Activated naive CD8-positive, alpha-beta T cell treated with anti-CD3 and anti-CD28 coated beads, Interleukin-2, amount 50 U/mL, for 16 hours (primary cell): ENCODE results near the gene SP6.

Experiments
- DNase-seq: peaks from one replicate; pipeline ENCODE4 v3.0.0-alpha.2; 2020; ENCODE audit warnings: low read depth, low spot score

The SP6 gene

DNA sequence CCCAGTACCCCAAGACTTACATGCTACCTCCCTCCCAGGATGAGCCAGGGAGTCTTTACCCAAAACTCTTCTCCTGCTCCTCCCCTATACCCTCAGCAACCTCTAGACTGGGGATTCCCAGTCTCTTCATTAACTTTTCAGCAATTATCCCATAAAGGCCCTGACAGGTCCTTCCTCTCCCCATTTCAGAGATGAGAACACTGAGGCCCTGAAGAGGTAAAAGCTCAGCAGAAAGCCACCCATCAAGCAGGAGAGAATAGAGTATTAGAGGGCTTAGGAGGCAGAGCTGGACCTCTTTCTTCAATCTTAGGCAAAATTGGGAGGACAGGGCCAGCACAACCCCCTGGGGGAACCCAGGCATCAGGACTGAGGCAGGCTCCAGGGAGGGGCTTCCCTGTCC, 5.9 kb upstream of the SP6 start:
- DNase-seq, result no peak

DNA sequence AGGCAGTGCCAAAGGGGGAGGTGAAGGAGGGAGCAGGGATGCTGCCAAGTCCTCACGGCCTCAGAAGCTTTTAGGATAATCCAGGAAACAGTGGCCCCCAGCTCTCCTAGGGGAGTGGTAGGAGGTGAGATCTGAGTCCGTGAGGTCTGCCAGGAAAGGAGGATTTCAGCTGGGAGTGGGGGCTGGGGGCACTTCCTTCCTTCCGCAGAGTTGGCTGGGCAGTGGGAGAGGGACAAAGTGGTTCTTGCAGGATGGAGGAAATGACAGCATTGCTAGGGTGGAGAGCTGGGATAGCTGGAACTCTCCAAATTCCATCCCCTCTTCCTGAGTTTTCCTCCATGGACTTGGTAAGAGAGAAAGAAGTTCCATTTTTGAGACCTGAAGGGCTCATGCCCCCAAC, 4.8 kb upstream of the SP6 start:
- DNase-seq, result no peak

DNA sequence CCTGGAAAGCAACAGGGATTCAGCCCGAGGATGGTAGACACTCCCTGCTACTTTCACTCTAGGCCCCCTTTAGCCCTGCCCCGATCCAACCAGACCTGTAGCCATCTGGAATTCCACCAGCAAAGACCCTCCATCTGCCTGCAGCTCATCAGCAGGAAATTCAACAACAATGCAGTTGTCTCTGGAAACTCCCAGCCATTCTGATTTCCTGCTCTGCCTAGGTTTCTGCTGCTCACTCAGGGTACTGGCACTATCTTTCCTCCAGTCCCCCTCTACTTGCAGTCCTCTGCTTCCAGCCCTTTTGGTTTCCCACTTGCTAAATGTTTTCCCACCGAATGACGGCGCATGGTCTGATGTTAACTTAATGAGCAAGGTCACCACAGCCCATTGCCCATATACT, 2.7 kb upstream of the SP6 start:
- no peak for DNase-seq

DNA sequence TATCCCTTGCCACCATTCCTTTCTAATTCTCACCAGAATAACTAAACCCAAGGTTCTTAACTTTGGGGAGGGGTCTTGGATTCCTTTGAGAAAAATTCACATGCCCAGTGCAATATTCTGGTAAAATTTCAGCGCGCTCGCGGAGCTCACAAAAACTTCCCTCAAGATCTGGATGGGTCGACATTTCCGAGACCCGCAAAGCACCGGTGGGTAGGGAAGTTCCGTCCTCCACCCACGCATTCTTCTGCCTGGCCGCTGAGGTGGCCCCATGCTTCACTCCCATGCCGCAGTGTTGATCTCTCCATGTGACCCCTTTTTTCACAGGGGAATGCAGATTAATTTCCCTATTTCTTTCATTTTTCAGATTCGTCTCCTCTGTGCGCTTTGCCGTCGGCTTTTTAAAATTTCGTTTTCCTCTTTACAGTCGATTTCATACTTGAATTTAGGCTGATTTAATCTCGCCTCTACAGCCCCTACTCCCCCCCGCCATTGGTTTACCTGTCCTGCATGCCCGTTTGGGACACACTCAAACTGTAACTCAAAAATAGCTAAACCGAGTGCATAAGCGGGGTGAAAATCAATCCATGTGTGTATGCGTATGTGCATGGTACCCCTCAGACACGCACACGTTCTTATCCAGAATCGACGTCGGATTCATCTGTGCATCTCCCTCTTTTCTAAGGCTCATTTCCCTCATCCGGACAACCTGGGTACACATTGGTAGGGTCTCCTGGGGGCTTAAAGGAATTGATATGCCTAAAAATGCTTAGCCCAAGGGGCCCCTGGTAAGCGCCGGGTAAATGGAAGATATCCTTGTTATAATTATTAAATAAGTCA, 1.4 kb upstream of the SP6 start:
- no peak for DNase-seq

DNA sequence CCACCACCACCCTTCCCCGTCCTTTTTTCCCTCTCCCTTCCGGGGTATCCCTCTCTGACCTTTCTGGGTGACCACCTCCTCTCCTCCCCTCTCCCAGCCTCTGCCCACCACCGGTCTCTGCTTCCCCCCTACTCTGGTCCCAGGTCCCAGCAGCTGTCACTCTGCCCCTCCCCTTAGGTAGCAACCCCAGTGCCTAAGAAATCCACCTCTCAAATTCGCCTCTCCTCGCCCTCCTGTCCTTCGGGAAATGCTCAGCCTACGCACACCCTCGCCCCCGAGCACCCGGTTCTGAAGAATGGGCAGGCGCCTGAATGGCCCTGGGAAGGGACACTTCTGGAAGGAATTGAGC, 775 bp upstream of the SP6 start:
- DNase-seq, result no peak

DNA sequence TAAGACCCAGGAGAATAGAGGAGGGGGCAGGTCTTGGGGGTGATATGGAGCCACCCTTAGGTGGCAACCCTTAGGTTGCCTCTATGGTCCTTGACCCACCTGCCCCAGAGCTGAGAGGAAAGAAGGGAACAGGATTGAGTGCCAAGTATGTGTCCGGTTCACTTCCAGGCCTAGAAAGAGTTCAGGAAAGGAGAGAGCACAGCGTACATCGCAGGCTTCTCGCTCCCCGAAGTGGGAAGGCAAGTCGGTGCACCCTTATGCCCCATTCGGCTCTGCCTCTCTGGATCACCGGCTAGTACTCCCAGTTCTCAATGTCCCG, 631 bp downstream of the SP6 start:
- no peak for DNase-seq

DNA sequence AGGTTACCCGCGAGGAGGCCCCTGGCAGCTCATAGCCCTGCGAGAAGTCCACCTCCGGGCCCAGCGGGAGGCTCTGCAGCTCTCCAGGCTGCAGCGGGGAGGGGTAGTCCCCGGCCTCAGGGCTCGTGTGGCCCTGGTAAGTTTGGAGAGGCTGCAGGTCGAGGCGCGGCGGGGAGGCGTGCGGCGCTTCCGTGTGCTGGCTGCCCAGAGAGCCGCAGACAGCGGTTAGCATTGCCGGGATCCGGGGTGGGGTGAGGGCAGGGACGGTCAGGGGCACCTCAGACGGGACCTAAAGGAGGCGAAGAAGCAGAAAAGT, 2.8 kb downstream of the SP6 start:
- no peak for DNase-seq

DNA sequence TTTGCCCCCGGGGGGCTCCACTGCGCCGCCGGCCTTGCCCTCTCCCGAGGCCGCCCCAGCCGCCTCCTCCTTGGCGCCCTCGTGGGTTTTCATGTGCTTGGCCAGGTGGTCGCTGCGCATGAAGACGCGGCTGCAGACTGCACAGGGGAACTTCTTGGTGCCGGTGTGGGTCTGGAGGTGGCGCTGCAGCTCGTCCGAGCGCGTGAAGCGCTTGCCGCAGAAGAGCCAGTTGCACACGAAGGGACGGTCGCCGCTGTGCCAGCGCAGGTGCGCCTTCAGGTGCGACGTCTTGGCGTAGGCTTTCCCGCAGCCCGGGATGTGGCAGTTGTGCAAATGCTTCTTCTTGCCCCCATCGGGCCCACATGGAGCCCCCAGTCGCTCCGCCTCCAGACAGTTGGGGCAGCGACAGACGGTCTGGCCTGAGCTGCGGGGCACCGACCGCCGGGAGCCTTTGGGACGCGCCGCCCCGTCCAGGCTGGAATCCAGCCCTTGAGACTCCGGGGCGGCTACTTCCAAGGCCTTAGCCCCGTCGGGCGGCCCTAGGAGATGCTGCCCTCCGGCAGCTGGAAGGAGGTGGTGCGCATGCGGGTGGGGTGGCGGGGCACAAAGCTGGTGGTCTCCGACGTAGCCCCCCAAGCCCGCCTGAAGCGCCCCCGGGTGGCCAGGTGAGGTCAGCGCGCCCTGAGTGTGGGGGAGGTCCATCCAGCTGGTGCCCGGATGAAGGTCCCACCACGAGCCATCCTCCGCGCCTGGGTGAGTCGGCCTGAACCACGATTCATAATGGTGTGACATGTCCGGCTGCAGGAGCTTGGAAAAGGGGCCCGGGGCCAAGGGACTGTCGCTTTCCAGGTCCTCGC, 3.4 kb downstream of the SP6 start:
- no peak for DNase-seq

DNA sequence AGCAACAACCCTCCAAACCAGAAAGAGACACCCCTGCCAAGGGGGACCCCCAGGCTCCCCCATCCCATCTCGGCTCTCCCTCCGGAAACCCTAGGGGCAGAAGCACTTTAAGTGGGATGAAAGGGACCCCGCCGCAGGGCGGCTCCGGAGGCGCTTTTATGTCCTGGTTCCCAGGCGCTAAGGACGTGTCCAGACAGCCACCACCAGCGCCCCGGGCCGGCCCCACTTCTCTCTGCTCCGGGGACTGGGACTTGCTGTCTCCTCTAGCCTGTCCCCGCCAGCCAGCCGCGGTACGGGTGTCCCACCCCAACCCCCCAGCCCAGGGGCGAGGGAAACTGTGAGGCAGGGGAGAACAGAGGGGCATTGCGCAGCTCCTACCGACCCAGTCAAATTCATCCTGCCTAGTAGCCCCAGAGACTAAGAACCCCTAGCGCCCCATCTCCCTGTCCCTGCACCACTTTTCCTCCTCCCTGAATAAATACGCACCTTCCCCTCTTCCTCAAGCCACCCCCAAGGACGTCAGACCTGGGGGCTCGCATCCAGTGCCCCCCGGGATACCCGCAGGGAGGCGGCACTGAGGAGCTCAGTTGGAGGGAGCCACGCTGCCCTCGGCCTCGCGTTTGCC, 4.1 kb downstream of the SP6 start:
- no peak for DNase-seq

DNA sequence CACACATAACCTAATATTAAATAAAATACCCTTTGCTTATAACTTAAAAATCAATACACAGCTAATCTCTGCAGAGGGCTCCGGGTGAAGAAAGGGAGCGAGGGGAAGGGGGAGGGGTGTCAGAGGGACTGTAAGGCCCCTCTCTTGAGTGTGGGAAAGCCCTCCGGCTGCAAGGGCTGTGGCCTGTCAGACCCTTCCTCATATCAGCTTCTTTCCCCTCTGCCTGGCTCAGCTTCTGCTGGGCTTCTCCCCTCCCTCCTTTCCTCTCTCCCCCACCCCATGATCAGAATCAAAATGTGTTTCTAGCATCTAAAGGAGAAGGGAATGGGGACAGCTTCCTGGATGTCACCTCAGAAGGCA, 5.3 kb downstream of the SP6 start:
- DNase-seq, result no peak

DNA sequence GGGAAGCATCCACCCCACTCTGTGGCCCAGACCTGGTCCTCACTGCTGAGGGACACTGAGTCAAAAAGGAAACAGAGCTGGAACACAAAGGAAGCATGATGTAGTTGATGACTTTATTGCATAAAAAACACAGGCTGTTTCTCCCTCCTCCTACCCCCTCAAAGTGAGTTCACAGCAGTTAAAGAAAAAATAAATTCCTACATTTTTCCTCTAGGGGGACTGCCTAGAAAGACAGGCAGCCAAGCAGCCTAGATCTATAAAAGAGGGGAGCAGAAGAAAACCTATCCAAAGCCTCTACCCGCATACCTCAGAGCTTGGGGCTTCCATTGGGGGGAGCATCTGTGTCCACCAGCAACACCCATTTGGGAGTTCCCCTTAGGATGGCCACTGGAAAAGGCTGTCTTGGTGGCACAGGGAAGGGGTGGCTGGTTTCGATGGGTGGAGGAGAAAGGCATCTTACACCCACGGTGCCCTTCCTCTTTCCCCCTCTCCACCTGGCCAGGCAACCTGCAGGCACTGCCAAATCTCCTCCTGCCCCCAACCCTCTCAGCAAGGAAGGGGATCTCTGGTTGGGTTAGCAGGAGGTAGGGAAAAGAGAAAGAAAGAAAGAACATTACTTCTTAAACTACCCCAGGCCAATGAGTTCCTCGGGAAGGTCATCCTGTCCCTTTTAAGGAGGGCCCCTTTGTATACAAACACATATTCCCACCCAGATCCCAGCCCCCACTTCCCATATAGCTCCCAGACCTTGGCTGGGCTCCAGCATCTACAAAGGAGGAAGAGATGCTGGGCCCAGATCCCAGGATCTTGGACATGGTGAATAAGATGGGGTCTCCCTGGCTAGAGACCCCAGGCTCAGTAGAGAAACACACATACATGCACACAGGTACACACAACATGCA, 5.9 kb downstream of the SP6 start:
- no peak for DNase-seq

DNA sequence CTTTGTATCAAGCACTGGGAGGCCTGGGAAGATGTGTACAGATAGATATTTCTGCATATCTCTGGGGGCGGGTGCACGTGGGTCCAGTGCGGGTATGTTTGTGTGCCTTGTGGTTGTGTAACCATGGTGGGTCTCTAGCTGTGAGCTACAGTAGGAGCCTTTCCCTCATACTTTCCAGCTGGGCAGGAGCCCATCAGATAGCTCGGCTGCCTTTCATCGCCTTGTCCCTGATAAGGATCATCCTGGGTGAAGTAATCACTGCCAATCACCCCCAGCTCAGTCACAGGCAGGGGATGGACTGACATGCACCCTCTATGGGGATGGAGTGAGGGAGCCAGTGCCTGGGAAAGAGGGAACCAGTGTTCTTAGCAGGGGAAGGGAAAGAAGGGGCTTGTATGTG, 6.7 kb downstream of the SP6 start:
- DNase-seq, result no peak

DNA sequence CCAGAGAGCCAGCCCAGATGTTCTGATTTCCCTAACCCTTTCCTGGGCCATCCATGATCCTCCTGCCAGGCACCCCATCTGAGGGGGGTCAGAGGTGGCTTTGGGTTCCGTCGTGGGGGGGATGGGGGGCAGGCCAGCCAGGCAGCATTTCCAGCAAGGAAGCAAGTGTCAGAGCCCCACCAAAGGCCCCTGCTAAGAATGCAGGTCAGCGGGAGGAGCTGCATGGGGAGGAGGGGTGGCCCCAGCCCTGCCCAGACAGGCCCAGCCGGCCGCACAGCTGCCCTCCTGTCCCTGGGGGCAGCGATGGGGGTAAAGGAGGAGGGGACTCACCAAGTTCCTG, 7.6 kb downstream of the SP6 start:
- no peak for DNase-seq

DNA sequence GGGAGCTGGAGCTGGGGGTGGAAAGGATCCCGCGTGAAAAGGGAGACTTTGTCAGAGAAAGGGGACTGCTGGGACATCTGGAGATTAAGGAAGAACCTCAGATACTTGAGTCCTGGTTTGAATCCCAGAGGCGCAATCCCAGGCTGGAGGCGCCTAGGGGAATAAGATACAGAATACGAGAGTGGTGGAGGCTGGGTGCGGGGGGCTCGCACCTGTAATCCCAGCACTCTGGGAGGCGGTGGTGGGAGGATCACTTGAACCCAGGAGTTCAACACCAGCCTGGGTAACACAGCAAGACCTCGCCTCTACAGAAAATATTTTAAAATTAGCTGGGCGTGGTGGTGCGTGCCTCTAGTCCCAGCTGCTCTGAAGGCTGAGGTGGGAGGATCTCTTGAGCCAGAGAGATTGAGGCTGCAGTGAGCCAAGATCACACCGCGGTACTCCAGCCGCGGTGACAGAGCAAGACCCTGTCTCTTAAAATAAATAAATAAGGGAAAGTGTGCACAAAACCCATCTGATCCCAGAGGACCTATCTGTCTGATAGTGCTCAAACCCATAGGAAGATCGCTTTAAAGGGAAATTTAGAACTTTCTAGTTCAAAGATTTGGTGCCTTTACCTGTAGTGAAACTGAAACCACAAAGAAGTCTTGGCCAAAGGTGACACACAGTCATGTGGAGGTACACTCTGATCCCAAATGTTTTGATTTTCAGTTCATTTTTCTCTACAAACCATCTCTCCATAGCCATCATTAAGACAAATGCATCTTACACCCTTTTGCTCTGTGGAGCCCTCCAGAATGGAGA, 9.3 kb downstream of the SP6 start:
- DNase-seq, result no peak

DNA sequence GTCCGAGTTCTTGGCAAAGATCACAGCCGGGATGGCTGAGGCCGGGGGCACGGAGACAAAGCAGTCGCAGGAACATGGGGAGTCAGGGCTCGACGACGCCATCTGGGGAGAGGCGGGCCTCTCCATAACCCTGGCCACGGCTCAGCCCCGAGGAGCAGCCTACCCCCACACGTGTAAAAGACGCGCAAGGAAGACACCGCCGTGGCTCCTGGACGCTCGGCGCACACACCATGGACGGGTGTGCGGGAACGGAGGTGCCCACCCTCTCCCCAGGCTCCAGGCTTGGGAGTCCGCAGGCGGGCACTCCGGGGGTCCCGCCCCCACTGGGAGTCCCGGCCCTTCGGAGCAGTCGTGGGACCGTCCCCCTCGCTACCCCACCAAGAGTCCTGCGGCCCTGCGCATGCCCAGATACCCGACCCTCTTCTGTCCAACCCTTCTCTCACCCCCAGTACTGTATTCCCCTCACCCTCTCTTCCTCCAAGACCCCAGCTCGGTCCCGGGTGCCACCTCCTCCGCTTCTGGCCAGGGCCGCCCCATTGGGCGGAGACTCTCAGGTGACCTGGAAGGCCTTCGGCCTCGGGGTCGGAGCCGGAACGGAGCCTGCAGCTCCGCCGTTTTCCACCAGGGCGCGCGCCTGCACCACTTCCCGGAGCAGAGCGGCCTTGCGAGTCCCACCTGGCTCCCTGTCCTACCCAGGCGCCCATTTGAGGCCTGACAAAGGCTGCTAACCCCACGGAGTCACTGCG, 10.0 kb downstream of the SP6 start, which contains the start of gene SCRN2:
Gene SCRN2 (minus strand): TSS at position 532 of the 746 bp plus-strand sequence. CDS start 430 bp downstream, at position 102.
- DNase-seq, result peak; percentile 73

DNA sequence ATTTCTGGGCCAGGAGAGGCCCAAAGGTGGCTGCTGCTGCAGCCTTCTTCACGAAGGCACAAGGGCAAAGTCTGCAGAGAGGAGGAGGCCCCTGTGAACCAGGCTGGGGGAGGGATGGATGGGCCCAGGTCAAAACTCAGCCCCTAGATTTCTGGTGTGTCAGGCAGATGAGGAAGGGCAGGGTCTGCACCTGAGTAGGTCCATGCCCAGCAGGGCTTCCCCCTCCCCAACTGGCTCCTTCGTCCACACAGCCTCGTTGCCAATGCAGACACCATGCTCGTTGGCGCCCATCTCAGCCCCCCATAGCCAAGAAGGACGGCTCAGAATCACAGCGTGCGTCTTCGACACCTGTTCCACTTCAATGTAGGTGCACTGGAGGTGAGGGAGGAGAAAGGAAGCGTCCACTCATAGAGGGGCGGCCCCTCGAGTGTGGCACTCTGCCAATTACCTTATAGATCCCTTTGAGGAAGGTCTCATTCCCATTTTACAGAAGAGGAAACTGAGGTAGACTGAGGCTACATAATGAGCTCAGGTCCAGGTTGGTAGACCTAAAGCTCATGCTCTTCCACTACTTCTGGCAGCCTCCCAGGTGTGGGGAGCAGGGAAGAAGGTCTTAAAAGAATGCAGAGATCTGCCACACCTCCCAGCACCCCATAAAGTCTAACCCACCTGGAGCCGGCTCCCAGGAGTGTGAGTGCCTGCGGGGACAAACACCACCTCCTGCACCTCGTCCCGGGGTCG, 10.8 kb downstream of the SP6 start:
- no peak for DNase-seq

DNA sequence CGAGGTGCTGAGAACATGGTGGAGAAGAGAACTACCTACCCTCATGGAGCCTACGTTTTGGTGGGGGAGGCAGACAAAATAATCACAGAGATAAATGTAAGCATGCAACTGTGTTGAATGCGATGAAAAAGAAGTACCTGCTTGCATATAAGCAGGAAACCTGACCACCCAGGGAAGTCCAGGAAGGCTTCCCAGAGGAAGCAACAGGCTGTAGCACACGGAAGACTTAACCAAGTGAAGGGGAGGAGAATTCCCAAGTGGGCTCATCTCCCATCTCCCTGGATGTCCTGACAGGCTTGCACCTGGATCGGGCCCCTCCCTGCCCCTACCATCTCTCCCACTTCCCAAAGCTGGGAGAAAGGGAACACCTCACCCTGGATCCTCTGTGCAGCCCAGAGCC, 11.9 kb downstream of the SP6 start:
- no peak for DNase-seq

DNA sequence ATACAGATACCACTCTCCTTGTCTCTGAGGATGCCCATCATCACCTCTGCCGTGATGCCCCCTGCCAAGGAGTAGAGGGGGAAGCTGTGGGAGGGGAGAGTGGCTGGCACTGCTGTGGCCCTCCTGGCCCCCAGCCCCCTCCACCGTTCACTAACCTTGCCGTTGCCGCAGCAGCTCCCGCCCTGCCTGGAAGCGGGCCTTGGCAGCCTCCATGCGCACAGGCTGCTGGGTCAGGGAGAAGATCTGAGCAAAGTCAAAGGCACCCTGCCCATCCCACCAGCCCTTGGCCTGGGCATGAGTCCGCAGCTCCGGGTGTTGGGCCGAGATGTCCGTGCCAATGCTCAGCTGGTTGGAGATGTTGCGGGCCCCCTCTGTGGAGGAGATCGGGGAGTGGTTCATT, 12.3 kb downstream of the SP6 start:
- no peak for DNase-seq

DNA sequence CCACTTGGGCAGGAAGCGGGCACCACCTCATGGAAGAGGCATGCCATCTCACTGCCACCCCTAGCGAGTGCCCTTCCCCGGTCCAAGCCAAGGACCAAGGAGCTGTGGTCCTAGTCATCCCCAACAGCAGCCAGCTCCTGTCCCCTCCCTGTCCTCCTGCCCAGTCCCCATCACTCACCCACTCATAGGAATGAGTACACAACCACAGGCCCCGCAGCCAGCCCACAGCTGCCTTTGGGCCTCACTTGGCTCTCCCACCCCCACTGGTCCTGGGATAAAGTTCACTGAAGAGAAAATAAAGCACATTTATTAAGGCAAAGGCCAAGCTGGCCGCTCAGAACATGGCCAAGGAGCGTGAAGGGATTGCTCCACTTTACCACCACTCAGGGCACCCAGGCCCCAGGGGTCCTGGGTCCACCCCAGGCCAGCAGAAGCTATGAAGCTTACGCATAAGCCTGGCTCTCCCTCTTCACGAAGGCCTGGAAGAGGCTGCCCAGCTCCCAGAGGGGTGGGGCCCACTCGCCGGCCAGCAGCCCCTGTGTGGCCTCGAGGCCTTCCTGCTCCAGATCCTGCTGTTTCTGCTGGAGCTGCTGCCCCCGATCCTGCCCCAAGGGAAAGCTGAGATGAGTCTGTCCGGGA, 13.4 kb downstream of the SP6 start:
- no peak for DNase-seq
